Neutrophil (primary cell): ENCODE measurements around the gene WIPF3.

Experiments
- H3K27ac ChIP-seq: fragments of 200-600 bp; sonication (generic); 2 replicates; pipeline ENCODE4 v1.5.1; 2016; ENCODE audit warnings: mild to moderate bottlenecking, moderate library complexity
- H3K27me3 ChIP-seq: fragments of 200-600 bp; sonication (generic); 2 replicates; pipeline ENCODE4 v1.6.0; 2016; ENCODE audit warnings: mild to moderate bottlenecking
- H3K36me3 ChIP-seq: fragments of 200-600 bp; sonication (generic); 2 replicates; pipeline ENCODE4 v1.5.1; 2017
- H3K4me1 ChIP-seq, 2 experiments: fragments of 200-600 bp in 1 of 2; sonication (generic) in 1 of 2; 1 replicate in 1 of 2; 2 replicates in 1 of 2; pipeline versions ENCODE4 v1.5.1 to v1.6.1; 2013 to 2016; ENCODE audit warnings: low read depth in 1 of 2, low read length in 1 of 2, mild to moderate bottlenecking in 1 of 2, moderate library complexity in 1 of 2; ENCODE audit not compliant: control insufficient read depth in 1 of 2, insufficient read depth in 1 of 2
- H3K4me3 ChIP-seq, 2 experiments: fragments of 200-600 bp in 1 of 2; sonication (generic) in 1 of 2; 1 replicate in 1 of 2; 2 replicates in 1 of 2; pipeline ENCODE4 v1.5.1; 2013 to 2016; ENCODE audit warnings: low read depth in 1 of 2, low read length in 1 of 2, mild to moderate bottlenecking in 1 of 2, moderate library complexity in 1 of 2
- H3K9me3 ChIP-seq: fragments of 200-600 bp; sonication (generic); 2 replicates; pipeline ENCODE4 v1.5.1; 2016
- TF ChIP-seq, protein P1 (sequence below): fragments of 200-600 bp; sonication (generic); IDR thresholded peaks from 2 replicates; pipeline ENCODE4 v1.5.1; 2016; ENCODE audit warnings: antibody characterized with exemption

WIPF3 gene

DNA sequence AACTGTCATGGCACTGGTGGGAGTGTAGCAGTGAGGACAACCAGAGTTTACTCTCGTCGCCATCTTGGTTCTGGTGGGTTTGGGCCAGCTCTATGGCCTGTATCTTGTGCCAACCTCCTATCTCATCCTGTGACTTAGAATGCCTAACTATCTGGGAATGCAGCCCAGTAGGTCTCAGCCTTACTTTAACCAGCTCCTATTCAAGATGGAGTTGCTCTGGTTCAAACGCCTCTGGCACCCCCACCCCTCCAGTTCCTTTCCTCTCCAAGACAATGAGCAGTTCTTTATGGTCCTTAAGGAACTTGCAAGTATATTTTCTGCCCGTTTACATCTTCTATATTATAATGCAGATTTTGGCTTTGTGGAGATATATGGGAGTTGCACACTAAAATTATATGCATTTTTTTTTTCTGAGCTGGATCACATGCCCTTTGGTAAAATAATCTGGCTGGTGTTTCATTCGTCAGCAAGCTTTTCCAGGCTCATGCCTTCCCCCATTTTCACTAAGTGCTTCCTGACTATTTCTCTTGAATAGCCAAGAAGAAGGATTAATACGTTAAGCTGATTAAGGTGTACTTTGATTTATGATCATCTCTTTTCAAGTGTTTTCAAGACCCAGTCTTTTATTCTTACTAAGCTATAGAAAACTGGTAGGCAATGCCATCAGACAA is 11.2 kb upstream of the WIPF3 start:
- no peak overlapping the region for H3K4me3 ChIP-seq
- TF ChIP-seq, protein P1, sequence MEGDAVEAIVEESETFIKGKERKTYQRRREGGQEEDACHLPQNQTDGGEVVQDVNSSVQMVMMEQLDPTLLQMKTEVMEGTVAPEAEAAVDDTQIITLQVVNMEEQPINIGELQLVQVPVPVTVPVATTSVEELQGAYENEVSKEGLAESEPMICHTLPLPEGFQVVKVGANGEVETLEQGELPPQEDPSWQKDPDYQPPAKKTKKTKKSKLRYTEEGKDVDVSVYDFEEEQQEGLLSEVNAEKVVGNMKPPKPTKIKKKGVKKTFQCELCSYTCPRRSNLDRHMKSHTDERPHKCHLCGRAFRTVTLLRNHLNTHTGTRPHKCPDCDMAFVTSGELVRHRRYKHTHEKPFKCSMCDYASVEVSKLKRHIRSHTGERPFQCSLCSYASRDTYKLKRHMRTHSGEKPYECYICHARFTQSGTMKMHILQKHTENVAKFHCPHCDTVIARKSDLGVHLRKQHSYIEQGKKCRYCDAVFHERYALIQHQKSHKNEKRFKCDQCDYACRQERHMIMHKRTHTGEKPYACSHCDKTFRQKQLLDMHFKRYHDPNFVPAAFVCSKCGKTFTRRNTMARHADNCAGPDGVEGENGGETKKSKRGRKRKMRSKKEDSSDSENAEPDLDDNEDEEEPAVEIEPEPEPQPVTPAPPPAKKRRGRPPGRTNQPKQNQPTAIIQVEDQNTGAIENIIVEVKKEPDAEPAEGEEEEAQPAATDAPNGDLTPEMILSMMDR, result no peak

DNA sequence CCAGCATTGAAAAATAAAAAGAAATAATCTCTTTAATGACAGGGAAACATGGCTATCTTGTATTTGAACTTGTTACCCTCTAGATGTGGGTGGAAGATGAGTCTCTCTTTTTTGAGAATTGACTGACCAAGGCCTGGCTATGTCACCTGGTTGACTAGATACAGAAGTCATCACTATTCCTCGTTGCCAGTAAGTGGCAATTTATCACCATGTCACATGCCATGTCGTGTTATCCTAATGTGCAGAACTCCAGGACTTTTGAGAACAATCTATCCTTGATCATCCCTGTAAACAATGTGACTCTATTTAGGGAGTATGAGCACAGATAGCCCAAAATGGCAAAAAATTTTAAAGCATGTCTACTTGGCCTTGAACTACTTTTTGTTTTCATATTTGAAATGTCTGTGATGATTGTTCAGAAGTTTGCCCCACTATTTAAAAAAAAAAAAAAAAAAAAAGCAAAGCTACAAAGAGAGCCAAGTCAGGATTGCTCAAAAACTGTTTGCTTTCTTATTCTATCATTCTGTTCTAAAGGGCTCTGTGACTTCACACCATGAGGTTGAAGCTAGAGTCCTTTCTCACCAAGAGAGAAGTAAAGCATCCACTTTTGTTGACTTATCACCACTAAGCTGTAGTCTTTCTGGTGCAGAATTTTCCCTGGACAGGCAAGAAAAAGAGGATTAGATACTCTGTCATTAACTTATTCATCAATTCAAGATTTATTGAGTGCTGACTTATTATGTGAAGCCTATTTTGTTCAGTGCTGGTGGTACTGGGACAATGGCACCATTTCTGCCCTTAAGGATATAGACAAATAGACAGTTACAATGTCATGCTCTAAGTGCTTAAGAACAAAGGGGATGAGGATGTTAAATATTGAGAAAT is 10.4 kb upstream of the WIPF3 start:
- no peaks in the 10 kb centered on the region for H3K27me3 ChIP-seq
- no peaks in the 10 kb centered on the region for H3K36me3 ChIP-seq
- H3K4me1 ChIP-seq, result no peaks in the 10 kb centered on the region

More for the DNA sequence above, 11.2 kb upstream of the WIPF3 start:
- Histone ChIP-seq H3K27ac (no peak overlapping the region), H3K36me3 (no peaks in the 10 kb centered on the region), H3K9me3 (no peaks in the 10 kb centered on the region), H3K27me3 (no peaks in the 10 kb centered on the region), H3K4me1 (no peaks in the 10 kb centered on the region)

DNA sequence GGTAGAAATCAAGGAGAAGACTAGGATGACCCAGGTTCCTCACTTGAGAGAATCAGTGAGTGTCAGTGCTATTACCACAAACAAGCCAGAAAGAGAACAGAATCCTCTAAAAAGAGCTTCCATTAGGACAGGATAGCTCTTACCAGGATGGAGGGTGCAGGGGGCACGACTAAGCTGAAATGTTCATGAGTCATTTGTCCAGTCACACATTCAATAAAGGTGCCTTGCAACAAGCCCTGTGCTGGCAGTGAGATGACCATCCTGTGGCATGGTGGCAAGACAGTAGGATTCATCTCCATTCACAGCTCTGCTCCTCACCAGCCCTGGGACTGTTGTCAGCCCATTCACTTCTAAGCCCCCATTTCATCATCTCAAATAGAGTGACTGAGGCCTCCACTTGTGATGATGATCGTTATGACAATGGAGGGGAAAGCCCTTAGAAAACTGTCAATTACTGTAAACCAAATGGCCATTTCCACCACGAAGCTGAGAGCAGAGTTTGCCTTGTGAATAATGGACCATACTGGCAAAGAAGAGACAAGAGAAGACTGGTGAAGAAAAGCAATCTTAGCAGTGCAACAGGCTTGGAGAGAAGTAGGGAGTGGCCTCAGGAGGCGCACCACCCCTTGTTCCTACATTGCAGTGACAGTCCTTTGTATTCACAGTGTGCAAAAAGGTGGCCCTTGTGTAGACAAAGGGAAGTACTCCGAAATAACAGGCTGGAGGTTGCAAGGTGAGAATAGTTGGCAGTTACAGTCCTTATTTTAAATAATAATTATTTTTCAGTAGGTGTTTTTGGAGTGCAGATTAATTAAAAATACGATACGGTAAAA is 9.0 kb upstream of the WIPF3 start:
- H3K9me3 ChIP-seq, result no peaks in the 10 kb centered on the region
- H3K4me1 ChIP-seq, result no peaks in the 10 kb centered on the region
- TF ChIP-seq, protein P1, result no peak
- H3K27ac ChIP-seq, result no peak overlapping the region
- no peaks in the 10 kb centered on the region for H3K36me3 ChIP-seq
- no peak overlapping the region for H3K4me3 ChIP-seq
- H3K27me3 ChIP-seq, result peaks cover 7% of the 10 kb centered on the region

More for the DNA sequence above, 10.4 kb upstream of the WIPF3 start:
- no peak overlapping the region for H3K27ac ChIP-seq
- no peak overlapping the region for H3K4me3 ChIP-seq
- TF ChIP-seq, protein P1, result no peak
- H3K9me3 ChIP-seq, result no peaks in the 10 kb centered on the region

DNA sequence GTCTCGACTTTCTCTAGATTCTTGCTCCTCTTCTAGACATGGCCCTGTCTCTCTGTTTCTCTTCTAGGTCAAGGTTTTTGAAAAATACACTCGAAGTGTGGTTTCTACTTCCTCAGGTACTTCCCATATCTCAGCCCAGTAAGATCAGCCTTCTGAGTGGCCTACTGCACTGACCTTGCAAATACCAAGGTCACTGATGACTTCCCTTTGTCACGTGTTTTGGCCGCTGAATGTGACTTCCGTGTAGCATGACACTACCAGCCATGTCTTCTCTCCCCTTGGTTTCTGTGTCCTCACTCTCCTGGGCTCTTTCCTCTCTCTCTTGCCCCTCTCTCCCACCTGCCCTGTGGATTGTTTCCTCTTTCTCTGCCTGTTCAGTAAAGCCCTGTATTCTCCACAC is 7.9 kb upstream of the WIPF3 start:
- H3K4me3 ChIP-seq, result no peak overlapping the region
- H3K27me3 ChIP-seq, result peaks cover 18% of the 10 kb centered on the region
- no peak overlapping the region for H3K27ac ChIP-seq
- no peaks in the 10 kb centered on the region for H3K9me3 ChIP-seq
- H3K4me1 ChIP-seq, result no peaks in the 10 kb centered on the region
- no peaks in the 10 kb centered on the region for H3K36me3 ChIP-seq
- TF ChIP-seq, protein P1, result no peak

DNA sequence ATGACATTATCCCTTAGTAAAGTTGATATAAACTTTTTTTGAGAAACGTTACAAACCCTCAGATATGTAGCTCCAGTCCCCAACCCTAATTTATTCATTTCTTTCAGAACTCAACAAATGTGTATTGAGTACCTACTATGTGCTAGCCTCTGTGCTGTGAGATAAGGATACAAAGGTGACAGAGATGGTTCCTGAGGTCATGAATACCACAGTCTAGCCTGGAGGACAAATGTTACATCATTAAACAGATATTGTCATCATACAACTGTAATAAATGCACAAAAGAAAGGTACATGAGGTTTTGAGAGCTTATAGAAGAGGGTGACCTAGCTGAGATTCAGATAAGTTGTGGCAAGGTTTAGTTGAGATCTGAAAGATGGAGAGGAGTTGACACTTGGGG is 4.4 kb upstream of the WIPF3 start:
- H3K4me3 ChIP-seq, result no peak overlapping the region
- H3K27ac ChIP-seq, result no peak overlapping the region
- H3K4me1 ChIP-seq, result peaks cover 0 to 6% of the 10 kb centered on the region in 2 experiments
- H3K9me3 ChIP-seq, result no peaks in the 10 kb centered on the region
- peaks cover 53% of the 10 kb centered on the region for H3K27me3 ChIP-seq
- TF ChIP-seq, protein P1, result no peak
- H3K36me3 ChIP-seq, result no peaks in the 10 kb centered on the region
